MM.1S (cell line): ENCODE measurements around the gene HOXB5.

Experiments
- DNase-seq: peaks from one replicate; pipeline ENCODE4 v3.0.0-alpha.2; 2015
- H2AFZ ChIP-seq: fragments of 300-600 bp; sonication (generic); 2 replicates; pipeline ENCODE4 v1.6.0; 2016; ENCODE audit warnings: antibody characterized with exemption, low read length
- H3F3A ChIP-seq: fragments of 300-600 bp; sonication (generic); 2 replicates; pipeline ENCODE4 v1.6.1; 2016; ENCODE audit warnings: mild to moderate bottlenecking, antibody characterized with exemption, low read length, moderate library complexity, mixed read lengths; ENCODE audit not compliant: insufficient read depth
- H3K27ac ChIP-seq: fragments of 300-600 bp; sonication (generic); 2 replicates; pipeline ENCODE4 v1.5.1; 2016; ENCODE audit warnings: mild to moderate bottlenecking, low read length
- H3K27me3 ChIP-seq: fragments of 300-600 bp; sonication (generic); replicated peaks from 2 replicates; pipeline ENCODE4 v1.6.0; 2016; ENCODE audit warnings: low read length; ENCODE audit not compliant: insufficient read depth
- H3K36me3 ChIP-seq: fragments of 300-600 bp; sonication (generic); replicated peaks from 2 replicates; pipeline ENCODE4 v1.6.1; 2016; ENCODE audit warnings: mild to moderate bottlenecking, low read length, mixed read lengths; ENCODE audit not compliant: insufficient read depth
- H3K4me1 ChIP-seq: fragments of 300-600 bp; sonication (generic); 2 replicates; pipeline ENCODE4 v1.6.1; 2016; ENCODE audit warnings: low read length, mixed read lengths
- H3K4me2 ChIP-seq: fragments of 300-600 bp; sonication (generic); 2 replicates; pipeline ENCODE4 v1.6.0; 2016; ENCODE audit warnings: low read depth, low read length
- H3K4me3 ChIP-seq: fragments of 300-600 bp; sonication (generic); 2 replicates; pipeline ENCODE4 v1.5.1; 2016; ENCODE audit warnings: low read length, mixed read lengths
- H3K79me2 ChIP-seq: fragments of 300-600 bp; sonication (generic); 2 replicates; pipeline ENCODE4 v1.6.1; 2016; ENCODE audit warnings: mixed run types, low read length, mixed read lengths
- H3K9ac ChIP-seq: fragments of 300-600 bp; sonication (generic); 2 replicates; pipeline ENCODE4 v1.6.1; 2016; ENCODE audit warnings: low read length, mixed read lengths
- H3K9me2 ChIP-seq: fragments of 300-600 bp; sonication (generic); replicated peaks from 2 replicates; pipeline ENCODE4 v1.6.1; 2016; ENCODE audit warnings: mild to moderate bottlenecking, low read length, mixed read lengths; ENCODE audit not compliant: insufficient read depth
- H3K9me3 ChIP-seq: fragments of 300-600 bp; sonication (generic); replicated peaks from 2 replicates; pipeline ENCODE4 v1.6.1; 2016; ENCODE audit warnings: mild to moderate bottlenecking, low read length, mixed read lengths; ENCODE audit not compliant: insufficient read depth
- H4K20me1 ChIP-seq: fragments of 300-600 bp; sonication (generic); 2 replicates; pipeline ENCODE4 v1.6.1; 2016; ENCODE audit warnings: mild to moderate bottlenecking, low read length, moderate library complexity, mixed read lengths; ENCODE audit not compliant: insufficient read depth
- CTCF ChIP-seq: fragments of 300-600 bp; sonication (generic); IDR thresholded peaks from 2 replicates; pipeline ENCODE4 v1.5.1; 2016; ENCODE audit warnings: antibody characterized with exemption, low read length, mixed read lengths
- EZH2 ChIP-seq: fragments of 300-600 bp; sonication (generic); optimal IDR thresholded peaks from 2 replicates; pipeline ENCODE3; 2017; ENCODE audit warnings: low read depth, mild to moderate bottlenecking, antibody characterized with exemption, low read length, mixed read lengths
- EZH2phosphoT487 ChIP-seq: fragments of 300-600 bp; sonication (generic); IDR thresholded peaks from 2 replicates; pipeline ENCODE4 v1.6.1; 2018; ENCODE audit warnings: antibody characterized with exemption, low read length

The HOXB5 gene

GRCh38 chr17:48583708-48584222, 9.8 kb downstream of the HOXB5 start:
- H3K9ac ChIP-seq = no peak overlapping the region
- no peak overlapping the region for H3K4me2 ChIP-seq
- no peaks in the 10 kb centered on the region for H3K36me3 ChIP-seq
- no peak overlapping the region for H2AFZ ChIP-seq
- H3K79me2 ChIP-seq = no peaks in the 10 kb centered on the region
- H3K9me3 ChIP-seq = no peaks in the 10 kb centered on the region
- TF ChIP-seq CTCF (no peak), EZH2 (no peak), EZH2phosphoT487 (no peak)
- no peaks in the 10 kb centered on the region for H4K20me1 ChIP-seq
- H3K4me1 ChIP-seq = peaks cover 6% of the 10 kb centered on the region
- DNase-seq = no peak
- H3K27me3 ChIP-seq = peaks cover 9% of the 10 kb centered on the region; the same call in 1 of the 2 replicates
- no peak overlapping the region for H3K4me3 ChIP-seq
- no peaks in the 10 kb centered on the region for H3K9me2 ChIP-seq
- H3F3A ChIP-seq = no peaks in the 10 kb centered on the region
- H3K27ac ChIP-seq = no peak overlapping the region

GRCh38 chr17:48582750-48583069, 10.9 kb downstream of the HOXB5 start:
- H3K27ac ChIP-seq = no peak overlapping the region
- no peaks in the 10 kb centered on the region for H3K9me2 ChIP-seq
- peaks cover 6% of the 10 kb centered on the region for H3K4me1 ChIP-seq
- H3F3A ChIP-seq = no peaks in the 10 kb centered on the region
- H3K9ac ChIP-seq = no peak overlapping the region
- H3K79me2 ChIP-seq = peaks cover under 1% of the 10 kb centered on the region; the same call in 1 of the 2 replicates
- DNase-seq = no peak
- H2AFZ ChIP-seq = no peak overlapping the region
- H4K20me1 ChIP-seq = no peaks in the 10 kb centered on the region
- no peaks in the 10 kb centered on the region for H3K36me3 ChIP-seq
- TF ChIP-seq EZH2phosphoT487 = no peak
- no peak for TF ChIP-seq CTCF
- no peak for TF ChIP-seq EZH2
- H3K27me3 ChIP-seq = no peaks in the 10 kb centered on the region
- H3K4me2 ChIP-seq = 0 out of 2 replicates have a peak overlapping the region, but pooled peaks have one; percentile 63
- no peaks in the 10 kb centered on the region for H3K9me3 ChIP-seq
- H3K4me3 ChIP-seq = no peak overlapping the region

- peaks cover 8% of the 10 kb centered on the region for H3K4me1 ChIP-seq
- no peaks in the 10 kb centered on the region for H3K9me3 ChIP-seq
- no peaks in the 10 kb centered on the region for H3F3A ChIP-seq
- H3K9ac ChIP-seq = no peak overlapping the region
- H3K79me2 ChIP-seq = peaks cover 12% of the 10 kb centered on the region
- no peaks in the 10 kb centered on the region for H3K36me3 ChIP-seq
- no peak overlapping the region for H3K27ac ChIP-seq
- no peaks in the 10 kb centered on the region for H3K9me2 ChIP-seq
- H2AFZ ChIP-seq = no peak overlapping the region
- H3K4me3 ChIP-seq = no peak overlapping the region
- H4K20me1 ChIP-seq = no peaks in the 10 kb centered on the region
- TF ChIP-seq EZH2phosphoT487 (no peak), EZH2 (no peak), CTCF (no peak)
- DNase-seq = no peak
- no peaks in the 10 kb centered on the region for H3K27me3 ChIP-seq
- no peak overlapping the region for H3K4me2 ChIP-seq
Measured at GRCh38 chr17:48579760-48580554, 13.6 kb downstream of the HOXB5 start.
